Measurements from ENCODE around the gene USP3. TPM values are rescaled to one million over a fixed set of nuclear protein-coding genes. Genes with fewer than 3 reads are reported as not detected.

Gene USP3
- total RNA-seq, 2 donors from 2014 or later: 51.5 to 52.5 TPM

DNA sequence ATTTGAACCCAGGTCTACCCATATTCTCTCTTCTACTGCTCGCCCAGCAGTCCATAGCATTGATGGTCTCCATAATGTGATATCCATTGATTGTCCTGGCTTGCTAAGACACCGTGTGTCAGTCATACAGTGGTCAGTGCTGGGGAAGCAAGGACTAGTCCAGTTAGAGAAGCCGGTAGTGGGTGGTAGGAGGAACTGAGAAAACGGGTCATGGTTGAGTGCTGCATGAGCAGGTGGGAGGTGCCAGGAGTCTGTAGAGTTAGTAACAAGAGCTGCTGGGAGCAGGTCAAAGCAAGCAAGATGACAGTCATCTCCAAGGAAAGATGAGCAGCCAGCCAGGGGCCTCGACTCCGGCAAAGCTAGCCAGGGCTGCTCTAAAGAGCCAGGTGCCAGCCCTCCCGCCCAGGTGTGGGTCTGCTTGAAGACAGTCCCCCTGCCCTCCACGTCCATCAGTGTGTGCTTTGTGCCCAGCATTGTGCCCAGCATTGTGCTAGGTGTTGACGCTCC lies 29.5 kb upstream of the USP3 start:
- peaks cover 45% of the 10 kb centered on the region for H3K4me1 Mint-ChIP-seq
- H3K27ac ChIP-seq (ENCODE audit: low read depth, low read length): no peak overlapping the region
- DNase-seq: peak; percentile 57

DNA sequence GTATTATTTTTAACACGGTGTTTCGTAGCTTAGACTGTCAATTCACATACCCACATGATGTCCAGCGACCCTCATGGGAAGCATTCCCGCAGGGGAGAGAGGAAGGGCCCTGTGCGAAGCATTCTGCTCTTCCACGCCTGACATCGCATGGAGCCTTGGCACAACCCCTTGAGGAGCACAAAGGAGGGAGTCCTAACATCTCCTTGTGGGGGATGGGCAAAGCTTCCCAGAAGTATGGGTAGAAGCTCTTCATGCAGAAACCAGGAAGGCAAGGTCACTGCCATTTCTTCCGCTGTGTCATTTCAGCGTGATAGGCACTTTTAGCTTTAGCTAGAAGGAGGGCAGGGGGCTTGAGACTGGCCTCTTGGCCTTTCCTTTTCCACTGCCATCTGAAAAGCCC lies 28.7 kb upstream of the USP3 start:
- TF ChIP-seq, protein P1, sequence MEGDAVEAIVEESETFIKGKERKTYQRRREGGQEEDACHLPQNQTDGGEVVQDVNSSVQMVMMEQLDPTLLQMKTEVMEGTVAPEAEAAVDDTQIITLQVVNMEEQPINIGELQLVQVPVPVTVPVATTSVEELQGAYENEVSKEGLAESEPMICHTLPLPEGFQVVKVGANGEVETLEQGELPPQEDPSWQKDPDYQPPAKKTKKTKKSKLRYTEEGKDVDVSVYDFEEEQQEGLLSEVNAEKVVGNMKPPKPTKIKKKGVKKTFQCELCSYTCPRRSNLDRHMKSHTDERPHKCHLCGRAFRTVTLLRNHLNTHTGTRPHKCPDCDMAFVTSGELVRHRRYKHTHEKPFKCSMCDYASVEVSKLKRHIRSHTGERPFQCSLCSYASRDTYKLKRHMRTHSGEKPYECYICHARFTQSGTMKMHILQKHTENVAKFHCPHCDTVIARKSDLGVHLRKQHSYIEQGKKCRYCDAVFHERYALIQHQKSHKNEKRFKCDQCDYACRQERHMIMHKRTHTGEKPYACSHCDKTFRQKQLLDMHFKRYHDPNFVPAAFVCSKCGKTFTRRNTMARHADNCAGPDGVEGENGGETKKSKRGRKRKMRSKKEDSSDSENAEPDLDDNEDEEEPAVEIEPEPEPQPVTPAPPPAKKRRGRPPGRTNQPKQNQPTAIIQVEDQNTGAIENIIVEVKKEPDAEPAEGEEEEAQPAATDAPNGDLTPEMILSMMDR (conservative IDR thresholded peaks at IDR 0.05): no peak
- Mint-ChIP-seq H3K27ac (no peak overlapping the region), H3K27me3 (ENCODE audit: insufficient read depth) (peaks cover 6% of the 10 kb centered on the region), H3K4me1 (peaks cover 50% of the 10 kb centered on the region), H3K9me3 (peaks cover 4% of the 10 kb centered on the region), H3K4me3 (no peak overlapping the region), H3K36me3 (ENCODE audit: low read depth) (no peaks in the 10 kb centered on the region)
- H3K9me3 ChIP-seq (ENCODE audit: control insufficient read depth, low read length): no peaks in the 10 kb centered on the region
- 96% methylated on average over 3 to 9 of the region's 9 CpGs for WGBS, 2 experiments (ENCODE audit: insufficient coverage in 1 of 2, insufficient read length in 1 of 2)
- H3K36me3 ChIP-seq (ENCODE audit: control insufficient read depth, insufficient read depth, low read length): no peaks in the 10 kb centered on the region
- no peak overlapping the region for H3K27ac ChIP-seq (ENCODE audit: low read depth, low read length)
- H3K9ac ChIP-seq (ENCODE audit: extremely low read depth, low read length, poor library complexity, severe bottlenecking): no peak overlapping the region
- H3K4me3 ChIP-seq (ENCODE audit: low read length): no peak overlapping the region
- H3K4me1 ChIP-seq (ENCODE audit: control insufficient read depth, insufficient read depth, low read length): peaks cover 23% of the 10 kb centered on the region
- no peak for DNase-seq
- no peaks in the 10 kb centered on the region for H3K27me3 ChIP-seq (ENCODE audit: control insufficient read depth, insufficient read depth, low read length, poor library complexity, severe bottlenecking)

More for the DNA sequence above, 29.5 kb upstream of the USP3 start:
- Histone ChIP-seq H3K9ac (ENCODE audit: extremely low read depth, low read length, poor library complexity, severe bottlenecking) (no peak overlapping the region), H3K27me3 (ENCODE audit: control insufficient read depth, insufficient read depth, low read length, poor library complexity, severe bottlenecking) (no peaks in the 10 kb centered on the region), H3K36me3 (ENCODE audit: control insufficient read depth, insufficient read depth, low read length) (no peaks in the 10 kb centered on the region), H3K4me1 (ENCODE audit: control insufficient read depth, insufficient read depth, low read length) (peaks cover 21% of the 10 kb centered on the region), H3K9me3 (ENCODE audit: control insufficient read depth, low read length) (no peaks in the 10 kb centered on the region), H3K4me3 (ENCODE audit: low read length) (no peak overlapping the region)
- peaks cover 4% of the 10 kb centered on the region for H3K9me3 Mint-ChIP-seq
- 91 to 97% methylated on average over 6 to 9 of the region's 9 CpGs for WGBS, 2 experiments (ENCODE audit: insufficient coverage in 1 of 2, insufficient read length in 1 of 2)
- H3K27me3 Mint-ChIP-seq (ENCODE audit: insufficient read depth): peaks cover 9% of the 10 kb centered on the region
- TF ChIP-seq, protein P1 (conservative IDR thresholded peaks at IDR 0.05): no peak
- no peak overlapping the region for H3K4me3 Mint-ChIP-seq
- no peaks in the 10 kb centered on the region for H3K36me3 Mint-ChIP-seq (ENCODE audit: low read depth)
- no peak overlapping the region for H3K27ac Mint-ChIP-seq

DNA sequence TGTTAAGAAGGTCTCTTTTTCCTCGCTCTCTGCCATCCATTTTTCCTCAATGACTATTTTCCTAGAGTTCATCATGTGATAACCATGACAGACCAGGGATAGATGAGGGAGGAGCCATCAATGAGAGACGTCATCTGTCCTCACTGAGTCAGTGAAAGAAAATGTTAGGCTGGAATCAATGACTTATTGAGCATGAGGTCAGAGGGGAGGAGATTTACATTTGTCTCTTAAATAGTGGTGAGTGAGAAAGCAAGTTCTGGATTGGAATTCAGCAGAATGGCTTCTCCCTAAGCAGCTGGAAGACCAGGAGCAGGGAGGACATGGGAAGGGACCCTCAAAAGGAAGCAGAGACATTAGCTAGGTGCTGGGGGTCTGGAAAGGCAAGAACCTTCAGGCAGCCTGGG lies 28.2 kb upstream of the USP3 start:
- Mint-ChIP-seq H3K27ac (no peak overlapping the region), H3K9me3 (peaks cover 4% of the 10 kb centered on the region), H3K4me1 (peaks cover 54% of the 10 kb centered on the region), H3K36me3 (ENCODE audit: low read depth) (no peaks in the 10 kb centered on the region), H3K27me3 (ENCODE audit: insufficient read depth) (peaks cover 6% of the 10 kb centered on the region), H3K4me3 (no peak overlapping the region)
- Histone ChIP-seq H3K9ac (ENCODE audit: extremely low read depth, low read length, poor library complexity, severe bottlenecking) (no peak overlapping the region), H3K9me3 (ENCODE audit: control insufficient read depth, low read length) (no peaks in the 10 kb centered on the region), H3K4me1 (ENCODE audit: control insufficient read depth, insufficient read depth, low read length) (peaks cover 27% of the 10 kb centered on the region), H3K36me3 (ENCODE audit: control insufficient read depth, insufficient read depth, low read length) (no peaks in the 10 kb centered on the region), H3K27me3 (ENCODE audit: control insufficient read depth, insufficient read depth, low read length, poor library complexity, severe bottlenecking) (no peaks in the 10 kb centered on the region), H3K4me3 (ENCODE audit: low read length) (no peak overlapping the region), H3K27ac (ENCODE audit: low read depth, low read length) (no peak overlapping the region)
- WGBS, 2 experiments (ENCODE audit: insufficient coverage in 1 of 2, insufficient read length in 1 of 2): 64 to 80% methylated on average over 1 to 2 of the region's 2 CpGs
- TF ChIP-seq, protein P1 (conservative IDR thresholded peaks at IDR 0.05): no peak
- no peak for DNase-seq
